ENCODE data around the gene NKX1-1.

NKX1-1 gene

DNA sequence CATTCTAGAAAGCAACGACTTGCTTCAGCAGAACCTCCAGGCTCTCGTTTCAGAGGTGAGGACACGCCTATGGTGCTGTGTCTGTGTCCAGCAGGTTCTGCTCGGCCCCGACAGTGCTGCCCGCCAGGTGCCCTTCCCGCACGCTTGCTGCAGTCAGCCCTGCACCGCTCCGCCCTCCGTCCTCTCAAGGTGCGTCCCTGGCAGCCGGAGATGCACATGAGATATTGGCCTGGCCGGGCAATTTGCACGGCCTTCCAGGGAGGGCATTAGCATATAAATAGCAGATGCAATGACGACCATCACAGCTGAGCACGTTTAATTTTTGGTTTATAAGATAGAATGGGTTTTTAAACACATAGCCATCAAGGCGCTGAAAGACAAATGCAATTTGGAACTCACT lies 44.8 kb downstream of the NKX1-1 start:
- DNase-seq (ENCODE audit: low spot score) = no peak

DNA sequence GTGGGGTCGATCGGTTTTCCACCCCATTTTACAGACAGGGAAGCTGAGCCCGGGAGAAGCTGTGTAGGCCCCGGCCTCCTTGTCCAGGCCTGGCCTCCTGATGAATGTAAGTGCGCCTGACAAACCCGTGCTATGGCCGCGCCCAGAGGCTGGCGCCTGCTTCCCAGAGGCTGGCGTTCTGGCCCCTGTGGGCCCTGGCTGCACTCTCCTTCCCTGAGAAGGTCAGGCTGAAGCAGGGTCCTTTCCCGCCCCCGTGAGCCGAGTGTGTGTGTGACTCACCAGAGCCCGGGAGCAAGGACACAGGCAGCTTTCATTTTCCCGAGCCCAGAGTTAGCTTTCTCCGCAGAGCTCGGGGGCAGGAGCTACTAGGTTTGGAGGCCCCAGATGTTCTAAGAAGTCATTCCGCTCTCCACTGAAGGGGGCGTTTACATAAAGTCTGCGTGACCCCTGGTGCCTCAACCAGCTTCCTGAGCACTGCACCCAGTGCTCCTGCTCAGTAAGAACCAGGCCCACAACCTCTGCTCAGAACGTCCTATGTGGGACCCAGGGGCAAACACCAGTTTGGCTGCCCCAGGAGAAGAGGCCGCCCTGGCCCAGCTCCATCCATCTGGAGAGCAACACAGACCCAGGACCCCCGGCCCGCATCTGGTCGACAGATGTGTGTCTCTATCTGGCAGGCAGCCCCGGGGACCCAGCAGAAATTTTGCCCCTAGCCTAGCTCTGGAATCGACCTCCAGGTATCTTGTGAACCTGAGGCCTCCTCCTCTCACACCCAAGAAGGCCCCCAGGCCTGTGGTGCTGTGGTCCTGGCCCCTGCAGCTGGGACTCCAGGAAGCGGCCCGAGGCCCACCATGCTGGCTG lies 45.6 kb downstream of the NKX1-1 start:
- no peak for DNase-seq (ENCODE audit: low spot score)

DNA sequence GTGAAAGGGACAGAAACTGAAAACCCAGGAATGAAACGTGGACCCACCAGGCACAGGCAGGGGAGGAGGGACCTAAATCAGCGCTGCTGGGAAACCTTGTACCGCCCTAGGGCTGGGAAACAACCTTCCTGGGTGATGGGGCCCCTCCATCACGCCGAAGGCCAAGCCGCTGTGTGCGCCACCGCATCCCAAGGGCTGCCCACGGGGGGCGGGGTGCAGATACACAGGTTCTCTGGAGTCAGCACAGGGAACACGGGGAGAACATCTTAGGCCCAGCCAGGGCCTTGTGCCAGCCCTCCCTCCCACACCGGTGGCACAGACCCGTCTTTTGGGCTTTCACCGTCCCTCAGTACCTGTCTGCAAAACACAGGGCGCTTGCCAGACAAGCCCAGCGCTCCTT lies 46.3 kb downstream of the NKX1-1 start:
- no peak for DNase-seq (ENCODE audit: low spot score)

DNA sequence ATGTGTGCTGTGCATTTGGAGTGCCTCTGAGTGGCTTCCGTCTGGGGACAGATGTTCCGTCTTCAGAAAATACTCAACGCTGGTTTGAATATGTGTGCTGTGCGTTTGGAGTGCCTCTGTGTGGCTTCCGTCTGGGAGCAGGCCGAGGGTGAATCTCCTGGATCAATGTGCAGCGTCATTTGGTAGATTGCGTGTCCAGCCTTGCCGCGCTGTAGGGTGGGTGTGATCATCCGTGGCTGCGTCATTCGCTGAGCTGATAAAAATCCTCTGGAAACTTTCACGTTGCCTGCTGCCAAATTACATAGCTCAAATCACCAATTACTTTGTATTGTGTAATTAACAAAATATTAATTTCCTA lies 47.1 kb downstream of the NKX1-1 start:
- no peak for DNase-seq (ENCODE audit: low spot score)

DNA sequence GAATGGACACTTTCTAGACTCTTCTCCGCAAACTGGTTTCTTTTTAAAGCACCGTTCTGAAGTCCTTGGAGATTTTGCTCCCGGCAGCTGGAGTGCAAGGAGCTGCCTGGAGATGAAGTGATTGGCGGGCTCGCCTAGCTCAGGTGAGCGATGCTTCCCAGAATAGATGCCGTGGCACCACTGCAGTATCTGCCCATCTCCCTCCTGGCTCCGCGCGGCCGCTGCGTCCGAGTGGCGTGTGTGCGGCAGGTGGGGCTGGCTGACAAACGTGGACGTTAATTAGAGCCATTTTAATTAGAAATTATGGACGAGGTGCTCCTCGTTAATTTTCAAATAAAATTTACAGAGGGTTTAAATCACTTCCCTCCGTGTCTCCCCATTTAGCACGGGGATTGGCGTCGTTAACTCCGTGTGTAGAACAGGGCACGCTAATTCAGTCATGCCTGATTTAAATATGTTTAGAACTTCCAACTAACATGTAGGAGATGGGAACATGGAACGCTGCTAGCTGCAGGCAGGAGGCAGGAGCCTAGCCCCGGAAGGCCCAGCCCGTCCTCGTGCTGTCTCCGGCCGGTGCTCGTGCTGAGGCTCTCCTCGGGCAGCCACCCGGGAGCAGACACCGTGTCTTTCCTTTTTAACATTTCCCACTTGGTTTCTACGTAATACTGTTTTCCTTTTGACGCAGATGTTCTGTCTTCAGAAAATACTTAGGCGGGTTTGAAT lies 47.7 kb downstream of the NKX1-1 start:
- DNase-seq (ENCODE audit: low spot score) = no peak

DNA sequence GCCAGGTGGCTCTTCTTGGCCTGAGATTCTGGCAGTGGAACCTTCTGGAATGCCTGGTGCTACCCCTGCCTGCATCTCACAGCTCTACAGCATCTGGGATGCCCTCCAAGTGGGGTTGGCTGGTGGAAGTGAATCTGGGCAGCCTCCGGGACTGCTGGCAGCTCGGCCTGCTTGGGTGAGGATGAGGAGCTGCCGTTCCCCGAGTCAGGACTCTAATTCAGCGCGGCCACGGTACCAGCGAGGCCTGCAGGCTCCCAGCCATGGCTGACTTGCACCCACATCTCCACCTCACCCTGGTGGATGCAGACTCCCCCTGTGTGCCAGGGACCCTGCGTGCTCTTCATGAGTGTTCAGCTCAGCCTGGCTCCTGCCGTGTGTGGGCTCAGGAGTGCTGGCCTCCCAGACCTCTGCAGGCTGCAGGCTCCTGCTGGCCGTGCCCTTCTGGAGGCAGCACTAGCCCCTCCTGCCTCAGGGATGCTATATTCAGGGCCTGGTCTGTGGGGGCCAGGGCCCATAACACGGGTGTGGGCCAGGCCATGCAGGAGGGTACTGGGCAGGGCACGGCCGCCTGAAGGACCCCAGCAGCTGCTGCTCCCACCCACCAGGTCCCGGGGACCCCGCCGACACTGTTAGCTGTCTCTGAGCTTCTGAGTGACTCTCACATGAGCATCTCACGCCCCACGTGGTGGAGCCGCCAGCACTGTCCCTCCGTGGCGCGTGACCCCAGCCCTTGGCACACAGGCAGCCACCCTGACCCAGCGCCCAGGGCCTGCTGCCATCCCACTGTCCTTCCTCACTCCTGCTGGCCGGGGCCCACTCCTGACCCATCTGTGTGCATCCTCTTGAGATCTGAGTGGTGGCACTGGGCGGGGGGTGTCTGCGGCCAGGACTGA lies 48.6 kb downstream of the NKX1-1 start:
- no peak for DNase-seq (ENCODE audit: low spot score)

DNA sequence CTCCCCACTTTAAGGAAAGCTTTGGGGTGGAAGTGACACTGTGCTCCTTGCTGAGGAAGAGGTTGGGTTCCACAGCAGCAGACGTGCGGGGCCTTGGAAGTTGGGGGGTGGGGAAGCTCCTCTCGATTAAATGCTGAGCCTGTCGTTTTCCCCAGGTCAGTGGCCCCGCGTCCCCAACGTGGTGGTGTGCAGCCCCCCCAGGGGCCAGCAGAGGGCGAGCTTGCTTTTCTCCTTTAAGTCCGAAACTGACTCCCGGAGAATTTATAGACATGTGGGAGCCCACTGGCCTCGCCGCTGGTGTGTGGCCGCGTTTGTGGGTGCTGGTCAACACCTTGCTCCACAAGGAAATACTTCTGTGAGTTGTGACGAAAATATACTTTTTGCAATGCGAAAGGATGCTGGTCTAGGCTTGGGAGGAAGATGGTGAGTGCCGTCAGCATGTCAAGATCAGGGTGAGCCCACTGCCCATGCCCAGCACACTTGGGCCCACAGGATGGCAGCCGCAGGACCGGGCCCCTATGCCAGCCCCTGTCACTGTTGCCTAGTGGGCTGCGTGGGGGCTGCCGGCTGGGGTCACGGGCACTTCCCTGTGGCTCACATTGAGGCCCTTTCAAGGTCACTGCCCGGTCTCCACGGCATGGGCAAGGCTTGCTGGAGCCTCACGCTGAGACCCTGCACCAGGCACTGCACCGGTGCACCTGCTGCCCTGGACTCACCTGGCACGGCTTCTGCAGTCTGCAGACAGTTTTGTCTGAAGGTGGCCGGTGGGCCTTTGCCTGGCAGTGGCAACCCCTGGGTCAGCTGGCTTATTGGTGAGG lies 49.9 kb downstream of the NKX1-1 start:
- peak; percentile 60 for DNase-seq (ENCODE audit: low spot score)

DNA sequence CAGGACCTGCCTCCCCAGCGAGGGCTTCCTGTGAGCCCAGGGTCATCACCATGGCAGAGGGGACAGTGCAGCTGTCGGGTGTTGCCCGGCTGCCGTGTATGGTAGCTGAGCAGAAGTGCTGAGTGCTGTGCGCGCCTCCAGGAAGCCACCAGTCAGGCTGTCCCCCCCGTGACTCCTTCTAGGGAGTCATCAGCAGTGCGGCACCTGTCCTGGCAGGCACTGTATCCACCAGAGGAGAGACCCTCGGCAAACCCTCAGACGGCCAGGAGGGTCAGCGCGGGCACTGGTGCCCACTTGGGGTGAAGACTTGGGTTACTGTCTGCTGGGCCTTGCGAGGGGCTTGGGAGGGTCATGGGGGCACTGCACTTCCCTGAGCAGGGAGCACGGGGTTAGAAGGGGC lies 50.9 kb downstream of the NKX1-1 start:
- no peak for DNase-seq (ENCODE audit: low spot score)

DNA sequence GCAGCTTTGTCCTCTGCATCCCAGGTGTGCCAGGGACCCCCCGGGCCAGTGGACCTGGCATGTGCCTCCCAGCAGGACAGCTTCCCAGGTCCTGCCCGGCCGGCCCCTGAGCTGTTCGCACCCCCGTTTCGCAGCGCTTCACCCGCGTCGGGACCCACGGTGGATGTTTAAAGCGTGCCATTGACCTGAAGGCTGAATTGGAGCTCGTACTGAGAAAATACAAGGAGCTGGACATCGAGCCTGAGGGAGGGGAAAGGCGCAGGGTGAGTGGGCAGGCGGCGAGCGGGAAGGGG lies 51.3 kb downstream of the NKX1-1 start:
- DNase-seq (ENCODE audit: low spot score) = no peak

DNA sequence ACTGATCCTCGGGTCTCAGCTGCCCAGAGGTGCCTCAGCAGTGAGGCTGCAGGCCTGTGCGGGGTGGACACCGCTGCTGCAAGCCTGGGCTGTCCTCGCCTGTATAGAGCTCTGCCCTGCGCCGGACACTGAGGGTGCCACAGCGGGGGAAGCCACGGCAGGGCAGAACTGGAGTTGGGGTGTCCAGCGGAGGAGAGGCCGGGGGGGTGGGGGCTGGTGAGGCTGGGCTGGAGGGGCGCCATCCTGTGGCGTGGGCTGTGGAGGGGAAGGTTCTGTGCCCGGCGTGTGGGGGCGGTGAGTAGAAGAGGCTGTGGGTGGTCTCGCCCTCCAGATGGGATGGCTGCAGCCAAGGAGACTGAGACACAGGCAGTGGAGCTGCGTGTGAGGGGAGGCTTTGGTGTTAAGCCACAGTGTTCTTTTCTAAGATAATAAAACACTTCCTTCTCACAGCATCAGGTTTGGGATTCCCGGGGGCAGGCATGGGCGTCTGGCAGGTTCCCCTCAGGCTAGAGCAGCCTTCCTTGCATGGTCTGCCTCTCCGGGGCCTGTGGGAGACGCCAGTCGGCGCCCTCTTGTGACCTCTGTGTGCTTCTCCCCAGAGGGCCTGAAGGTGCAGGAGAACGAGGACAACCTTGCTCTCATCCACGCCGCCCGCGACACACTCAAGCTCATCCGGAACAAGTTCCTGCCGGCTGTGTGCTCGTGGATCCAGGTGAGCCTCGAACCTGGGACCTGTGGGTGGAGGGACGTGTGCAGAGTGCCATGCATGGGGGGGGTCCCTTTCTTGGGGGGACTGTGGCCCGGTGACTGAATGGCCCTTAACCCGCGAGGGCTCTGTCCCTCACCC lies 51.9 kb downstream of the NKX1-1 start:
- no peak for DNase-seq (ENCODE audit: low spot score)

DNA sequence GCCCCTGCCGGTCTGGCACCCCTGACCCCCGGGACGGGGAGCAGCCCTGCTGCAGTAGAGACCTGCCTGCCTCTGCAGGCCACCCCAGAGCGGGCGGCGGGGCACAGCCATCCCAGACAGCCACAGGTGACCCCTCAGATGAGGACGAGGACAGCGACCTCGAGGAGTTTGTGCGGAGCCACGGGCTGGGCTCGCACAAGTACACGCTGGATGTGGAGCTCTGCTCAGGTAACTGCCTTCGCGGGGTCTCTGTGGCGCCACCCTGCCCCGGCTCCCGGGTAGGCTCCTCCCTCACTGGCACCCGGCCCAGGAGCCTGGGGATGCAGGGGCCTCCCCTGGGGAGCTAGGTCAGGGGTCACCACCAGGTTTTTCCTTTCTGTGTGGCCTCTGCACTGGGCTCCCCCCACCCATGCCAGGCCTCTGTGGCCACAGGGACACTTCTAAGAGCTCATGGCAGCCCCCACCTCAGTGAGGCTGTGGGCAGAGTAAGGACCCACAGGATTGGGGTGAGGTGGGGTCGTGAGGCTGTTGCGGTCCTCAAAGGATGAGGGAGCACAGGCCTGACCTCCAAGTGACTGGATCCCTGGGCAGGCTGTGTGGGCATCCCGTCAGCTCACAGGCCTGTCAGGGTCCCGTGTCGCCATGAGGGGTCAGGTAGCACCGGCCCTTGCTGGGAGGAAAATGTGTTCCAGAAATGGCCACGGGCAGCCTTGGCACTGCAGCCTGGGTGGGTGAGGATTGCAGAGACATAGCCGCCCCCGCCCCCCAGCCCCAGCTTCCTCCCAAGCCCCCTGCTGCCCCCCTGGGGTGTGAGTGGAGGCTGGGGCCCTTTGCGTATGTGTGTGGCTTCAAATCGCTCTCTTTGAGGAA lies 52.8 kb downstream of the NKX1-1 start:
- no peak for DNase-seq (ENCODE audit: low spot score)
